ENCODE data around the gene TMC4.
"Not testable (repeated sequence)": the region's sequence is repeated elsewhere in the genome, so short reads cannot be mapped to it uniquely, and the experiment has no call there.

TMC4 gene

GRCh38 chr19:54172471-54173358 lies at the start of gene TMC4:
Gene TMC4 (minus strand): TSS chr19:54173160. CDS start chr19:54173117, 43 bp downstream.
- DNase-seq (ENCODE audit: low spot score): peak; percentile 96

- DNase-seq (ENCODE audit: low spot score): not testable (repeated sequence)
Measured at GRCh38 chr19:54221947-54222346, 49.0 kb upstream of the TMC4 start.

GRCh38 chr19:54219702-54220101 lies 46.7 kb upstream of the TMC4 start:
- not testable (repeated sequence) for DNase-seq (ENCODE audit: low spot score)

GRCh38 chr19:54218960-54219661 lies 46.2 kb upstream of the TMC4 start:
- DNase-seq (ENCODE audit: low spot score): no peak

GRCh38 chr19:54218259-54218658 lies 45.3 kb upstream of the TMC4 start:
- DNase-seq (ENCODE audit: low spot score): no peak

- not testable (repeated sequence) for DNase-seq (ENCODE audit: low spot score)
Measured at GRCh38 chr19:54217517-54218247, 44.7 kb upstream of the TMC4 start.

- no peak for DNase-seq (ENCODE audit: low spot score)
Measured at GRCh38 chr19:54216869-54217268, 43.9 kb upstream of the TMC4 start.

GRCh38 chr19:54214734-54215133 lies 41.8 kb upstream of the TMC4 start:
- not testable (repeated sequence) for DNase-seq (ENCODE audit: low spot score)

- not testable (repeated sequence) for DNase-seq (ENCODE audit: low spot score)
Measured at GRCh38 chr19:54214217-54214616, 41.3 kb upstream of the TMC4 start.

- DNase-seq (ENCODE audit: low spot score): no peak
Measured at GRCh38 chr19:54211235-54211634, 38.3 kb upstream of the TMC4 start.

- peak; percentile 92 for DNase-seq (ENCODE audit: low spot score)
Measured at GRCh38 chr19:54209811-54210494, 37.0 kb upstream of the TMC4 start.

GRCh38 chr19:54209058-54209810 lies 36.3 kb upstream of the TMC4 start:
- DNase-seq (ENCODE audit: low spot score): no peak

- peak; percentile 28 for DNase-seq (ENCODE audit: low spot score)
Measured at GRCh38 chr19:54208784-54209057, 35.8 kb upstream of the TMC4 start.

GRCh38 chr19:54207983-54208783 lies 35.2 kb upstream of the TMC4 start:
- DNase-seq (ENCODE audit: low spot score): peak; percentile 30

- DNase-seq (ENCODE audit: low spot score): no peak
Measured at GRCh38 chr19:54207676-54207982, 34.7 kb upstream of the TMC4 start.

- DNase-seq (ENCODE audit: low spot score): not testable (repeated sequence)
Measured at GRCh38 chr19:54207193-54207592, 34.2 kb upstream of the TMC4 start.

GRCh38 chr19:54206831-54207177 lies 33.8 kb upstream of the TMC4 start:
- no peak for DNase-seq (ENCODE audit: low spot score)

- DNase-seq (ENCODE audit: low spot score): no peak
Measured at GRCh38 chr19:54206030-54206830, 33.3 kb upstream of the TMC4 start.

- DNase-seq (ENCODE audit: low spot score): no peak
Measured at GRCh38 chr19:54204767-54205468, 32.0 kb upstream of the TMC4 start.

Measured in SW480 (cell line).